Small intestine (tissue), 7 donors: ENCODE measurements around the gene TMEM9. TPM values are rescaled to one million over a fixed set of nuclear protein-coding genes. Genes with fewer than 3 reads are reported as not detected.

Source experiments
- DNase-seq, 2 donors: peaks; one replicate each; pipeline versions ENCODE4 v3.0.0 to v3.0.0-alpha.2; 2013
- FAIRE-seq: peaks from 2 replicates; lab custom pipeline; 2012; peaks lifted over from hg19 to GRCh38; lab: Jason Lieb, UNC
- H3K27ac ChIP-seq, 3 donors: one replicate each; pipeline ENCODE4 v1.5.1; 2013; ENCODE audit warnings: low read length in 2 of 3, mild to moderate bottlenecking in 2 of 3, control low read depth in 1 of 3, inconsistent platforms in 1 of 3, low read depth in 1 of 3, moderate library complexity in 1 of 3
- H3K27me3 ChIP-seq, 3 donors: one replicate each; pipeline ENCODE4 v1.6.1; 2013; ENCODE audit warnings: low read length in 3 of 3, inconsistent platforms in 1 of 3; ENCODE audit not compliant: control insufficient read depth in 3 of 3, insufficient read depth in 3 of 3
- H3K36me3 ChIP-seq, 3 donors: one replicate each; pipeline ENCODE4 v1.6.1; 2013; ENCODE audit warnings: low read length in 3 of 3, inconsistent platforms in 1 of 3, low read depth in 1 of 3, mild to moderate bottlenecking in 1 of 3, moderate library complexity in 1 of 3; ENCODE audit not compliant: control insufficient read depth in 3 of 3, insufficient read depth in 2 of 3
- H3K4me1 ChIP-seq, 3 donors: one replicate each; pipeline ENCODE4 v1.6.1; 2013; ENCODE audit warnings: low read length in 2 of 3, inconsistent platforms in 1 of 3, low read depth in 1 of 3, mild to moderate bottlenecking in 1 of 3, moderate library complexity in 1 of 3; ENCODE audit not compliant: control insufficient read depth in 3 of 3, insufficient read depth in 2 of 3
- H3K4me3 ChIP-seq, 3 donors: one replicate each; pipeline ENCODE4 v1.5.1; 2013; ENCODE audit warnings: low read length in 3 of 3, control low read depth in 1 of 3, inconsistent platforms in 1 of 3, low read depth in 1 of 3, mild to moderate bottlenecking in 1 of 3, moderate library complexity in 1 of 3
- H3K9me3 ChIP-seq, 2 donors: one replicate each; pipeline ENCODE4 v1.6.1; 2013; ENCODE audit warnings: low read depth in 1 of 2, low read length in 1 of 2; ENCODE audit not compliant: control insufficient read depth in 2 of 2, insufficient read depth in 1 of 2
- WGBS, 3 donors: extraction: QIAGEN DNeasy Blood & Tissue Kit; methylation state at CpG; one replicate each; pipeline ENCODE4 v1.1.7; 2013; 5-methylcytosine and 5-hydroxymethylcytosine counted together
- polyA plus RNA-seq, 4 donors: library from polyadenylated mRNA; stranded (reverse) in 3 of 4; unstranded in 1 of 4; fragments of 200-250 nt in 3 of 4; fragments of 120-200 nt in 1 of 4; gene quantifications; one replicate each; pipeline versions ENCODE4 v1.2.1 to v1.2.3, GENCODE V29; 2013
- donor health status: healthy with polysubstance abuse.
- donor health status: control.
- donor health status: control.
- donor health status: Bipolar disorder and iron deficiency.
- donor health status: healthy.

Gene TMEM9
- polyA plus RNA-seq, 4 donors: 6.3 to 58.5 (median 31.5) TPM

GRCh38 chr1:201142011-201142848 is 12.0 kb downstream of the TMEM9 start:
- DNase-seq: no peak
- H3K36me3 ChIP-seq: peaks cover 0 to 93% (median 3%) of the 10 kb centered on the region in 3 donors

GRCh38 chr1:201141418-201141817 is 12.9 kb downstream of the TMEM9 start:
- Histone ChIP-seq H3K9me3 (no peaks in the 10 kb centered on the region), H3K4me3 (no peak overlapping the region), H3K27me3 (no peaks in the 10 kb centered on the region), H3K36me3 (peaks cover 0 to 92% (median 3%) of the 10 kb centered on the region in 3 donors), H3K27ac (no peak overlapping the region), H3K4me1 (no peaks in the 10 kb centered on the region)
- FAIRE-seq (no peak), DNase-seq (no peak)
- WGBS, 3 donors: 83 to 95% (median 91%) methylated on average over 5 of the region's 5 CpGs

More at GRCh38 chr1:201142011-201142848, 12.0 kb downstream of the TMEM9 start:
- Histone ChIP-seq H3K4me1 (no peaks in the 10 kb centered on the region), H3K27me3 (no peaks in the 10 kb centered on the region), H3K4me3 (no peak overlapping the region), H3K27ac (no peak overlapping the region), H3K9me3 (no peaks in the 10 kb centered on the region)
- no peak for FAIRE-seq
- 85 to 90% (median 89%) methylated on average over 16 of the region's 16 CpGs for WGBS, 3 donors

GRCh38 chr1:201140941-201141260 is 13.4 kb downstream of the TMEM9 start:
- no peaks in the 10 kb centered on the region for H3K9me3 ChIP-seq
- H3K27me3 ChIP-seq: no peaks in the 10 kb centered on the region
- H3K4me1 ChIP-seq: no peaks in the 10 kb centered on the region
- H3K27ac ChIP-seq: no peak overlapping the region
- FAIRE-seq (no peak), DNase-seq (no peak)
- no peak overlapping the region for H3K4me3 ChIP-seq
- WGBS, 3 donors: 93 to 94% (median 94%) methylated on average over 8 of the region's 8 CpGs
- H3K36me3 ChIP-seq: peaks cover 0 to 92% (median 3%) of the 10 kb centered on the region in 3 donors

GRCh38 chr1:201140235-201140940 is 13.9 kb downstream of the TMEM9 start:
- WGBS, 3 donors: 78 to 86% (median 84%) methylated on average over 10 of the region's 10 CpGs
- DNase-seq: no peak
- no peak for FAIRE-seq
- peaks cover 0 to 92% (median 3%) of the 10 kb centered on the region in 3 donors for H3K36me3 ChIP-seq
- no peaks in the 10 kb centered on the region for H3K9me3 ChIP-seq
- H3K4me1 ChIP-seq: no peaks in the 10 kb centered on the region
- H3K27ac ChIP-seq: no peak overlapping the region
- no peaks in the 10 kb centered on the region for H3K27me3 ChIP-seq
- H3K4me3 ChIP-seq: no peak overlapping the region

GRCh38 chr1:201139756-201140155 is 14.5 kb downstream of the TMEM9 start:
- no peaks in the 10 kb centered on the region for H3K4me1 ChIP-seq
- H3K27ac ChIP-seq: no peak overlapping the region
- FAIRE-seq: no peak

GRCh38 chr1:201139306-201139705 is 15.0 kb downstream of the TMEM9 start:
- Histone ChIP-seq H3K4me3 (no peak overlapping the region), H3K36me3 (peaks cover 0 to 94% (median 3%) of the 10 kb centered on the region in 3 donors), H3K27me3 (no peaks in the 10 kb centered on the region), H3K4me1 (no peaks in the 10 kb centered on the region), H3K9me3 (no peaks in the 10 kb centered on the region), H3K27ac (no peak overlapping the region)
- 97 to 98% (median 98%) methylated on average over 5 of the region's 5 CpGs for WGBS, 3 donors
- FAIRE-seq (no peak), DNase-seq (no peak)

More at GRCh38 chr1:201139756-201140155, 14.5 kb downstream of the TMEM9 start:
- no peaks in the 10 kb centered on the region for H3K27me3 ChIP-seq
- WGBS, 3 donors: 90 to 97% (median 93%) methylated on average over 9 of the region's 9 CpGs
- no peak for DNase-seq
- H3K4me3 ChIP-seq: no peak overlapping the region
- peaks cover 0 to 92% (median 3%) of the 10 kb centered on the region in 3 donors for H3K36me3 ChIP-seq
- H3K9me3 ChIP-seq: no peaks in the 10 kb centered on the region

- Histone ChIP-seq H3K27ac (no peak overlapping the region), H3K4me3 (no peak overlapping the region), H3K36me3 (peaks cover 0 to 89% (median 2%) of the 10 kb centered on the region in 3 donors), H3K27me3 (no peaks in the 10 kb centered on the region), H3K9me3 (no peaks in the 10 kb centered on the region), H3K4me1 (no peaks in the 10 kb centered on the region)
- WGBS, 3 donors: 78 to 89% (median 79%) methylated on average over 6 of the region's 6 CpGs
- DNase-seq (no peak), FAIRE-seq (no peak)
Observed at GRCh38 chr1:201138311-201138840, 15.9 kb downstream of the TMEM9 start.

GRCh38 chr1:201137579-201138310 is 16.5 kb downstream of the TMEM9 start:
- Histone ChIP-seq H3K4me3 (no peak overlapping the region), H3K27ac (no peak overlapping the region), H3K27me3 (no peaks in the 10 kb centered on the region), H3K9me3 (no peaks in the 10 kb centered on the region), H3K4me1 (no peaks in the 10 kb centered on the region), H3K36me3 (peaks cover 0 to 82% (median 2%) of the 10 kb centered on the region in 3 donors)
- 78 to 89% (median 82%) methylated on average over 6 of the region's 6 CpGs for WGBS, 3 donors
- DNase-seq: no peak
- FAIRE-seq: no peak
